A549 (cell line): ENCODE data around the gene TEX264.

Experiments used
- RAD21 ChIP-seq, 2 experiments: fragments of >200 bp in 1 of 2; sonication (Bioruptor Twin) in 1 of 2; formaldehyde crosslinking in 1 of 2; IDR thresholded peaks in 1 of 2; conservative IDR thresholded peaks in 1 of 2; 2 replicates in 1 of 2; 3 replicates in 1 of 2; pipeline ENCODE4 v1.6.1; 2012 to 2018; ENCODE audit warnings: inconsistent platforms in 1 of 2
- TF ChIP-seq, protein P1 (sequence below): fragments of >200 bp; sonication (Bioruptor Twin); formaldehyde crosslinking; IDR thresholded peaks from 3 replicates; pipeline ENCODE4 v1.5.1; 2016
- TF ChIP-seq, protein P2 (sequence below): fragments of 450-650 bp; IDR thresholded peaks from 2 replicates; pipeline ENCODE4 v1.6.1; 2014; ENCODE audit warnings: antibody characterized with exemption

DNA sequence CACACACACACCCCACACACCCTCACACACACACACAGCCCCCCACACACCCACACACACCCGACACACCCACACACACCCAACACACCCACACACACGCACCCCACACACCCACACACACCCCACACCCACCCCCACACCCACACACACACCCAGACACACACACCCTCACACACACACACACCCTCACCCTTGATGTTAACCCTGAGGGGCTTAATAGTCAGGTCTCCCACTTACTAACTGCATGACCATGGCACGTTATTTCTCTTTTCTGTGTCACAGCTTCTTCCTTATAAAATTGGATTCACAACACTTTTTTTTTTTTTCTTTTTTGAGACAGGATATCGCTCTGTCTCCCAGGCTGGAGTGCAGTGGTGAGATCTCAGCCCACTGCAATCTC lies 38.6 kb downstream of the TEX264 start:
- TF ChIP-seq, protein P1, sequence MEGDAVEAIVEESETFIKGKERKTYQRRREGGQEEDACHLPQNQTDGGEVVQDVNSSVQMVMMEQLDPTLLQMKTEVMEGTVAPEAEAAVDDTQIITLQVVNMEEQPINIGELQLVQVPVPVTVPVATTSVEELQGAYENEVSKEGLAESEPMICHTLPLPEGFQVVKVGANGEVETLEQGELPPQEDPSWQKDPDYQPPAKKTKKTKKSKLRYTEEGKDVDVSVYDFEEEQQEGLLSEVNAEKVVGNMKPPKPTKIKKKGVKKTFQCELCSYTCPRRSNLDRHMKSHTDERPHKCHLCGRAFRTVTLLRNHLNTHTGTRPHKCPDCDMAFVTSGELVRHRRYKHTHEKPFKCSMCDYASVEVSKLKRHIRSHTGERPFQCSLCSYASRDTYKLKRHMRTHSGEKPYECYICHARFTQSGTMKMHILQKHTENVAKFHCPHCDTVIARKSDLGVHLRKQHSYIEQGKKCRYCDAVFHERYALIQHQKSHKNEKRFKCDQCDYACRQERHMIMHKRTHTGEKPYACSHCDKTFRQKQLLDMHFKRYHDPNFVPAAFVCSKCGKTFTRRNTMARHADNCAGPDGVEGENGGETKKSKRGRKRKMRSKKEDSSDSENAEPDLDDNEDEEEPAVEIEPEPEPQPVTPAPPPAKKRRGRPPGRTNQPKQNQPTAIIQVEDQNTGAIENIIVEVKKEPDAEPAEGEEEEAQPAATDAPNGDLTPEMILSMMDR: no peak
- TF ChIP-seq RAD21 (conservative IDR thresholded peaks at IDR 0.05 in 1 of 2, IDR thresholded peaks at IDR 0.05 in 1 of 2): no peak
- TF ChIP-seq, protein P2, sequence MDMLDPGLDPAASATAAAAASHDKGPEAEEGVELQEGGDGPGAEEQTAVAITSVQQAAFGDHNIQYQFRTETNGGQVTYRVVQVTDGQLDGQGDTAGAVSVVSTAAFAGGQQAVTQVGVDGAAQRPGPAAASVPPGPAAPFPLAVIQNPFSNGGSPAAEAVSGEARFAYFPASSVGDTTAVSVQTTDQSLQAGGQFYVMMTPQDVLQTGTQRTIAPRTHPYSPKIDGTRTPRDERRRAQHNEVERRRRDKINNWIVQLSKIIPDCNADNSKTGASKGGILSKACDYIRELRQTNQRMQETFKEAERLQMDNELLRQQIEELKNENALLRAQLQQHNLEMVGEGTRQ: no peak
